Stomach (tissue), 4 donors: Measurements from ENCODE around the gene PTK6.

ENCODE experiments used
- CTCF ChIP-seq, 7 experiments: fragments of 450-650 bp in 4 of 7; fragments of 200-600 bp in 3 of 7; sonication (generic) in 3 of 7; IDR thresholded peaks; one replicate each; pipeline ENCODE4 v1.5.1; 2016 to 2019; ENCODE audit warnings: antibody characterized with exemption in 7 of 7, control low read depth in 2 of 7, mild to moderate bottlenecking in 1 of 7
- EP300 ChIP-seq: sonication (generic); formaldehyde crosslinking; IDR thresholded peaks from one replicate; pipeline ENCODE4 v1.6.1; 2017; ENCODE audit warnings: antibody characterized with exemption
- POLR2A ChIP-seq, 4 donors: fragments of 450-650 bp; IDR thresholded peaks; one replicate each; pipeline ENCODE4 v1.6.1; 2016; ENCODE audit warnings: antibody characterized with exemption in 4 of 4, control low read depth in 2 of 4, mild to moderate bottlenecking in 1 of 4, moderate library complexity in 1 of 4

GRCh38 chr20:63562461-63563224 is 25.5 kb upstream of the PTK6 start:
- TF ChIP-seq CTCF (IDR thresholded peaks at IDR 0.05) (no peak), POLR2A (IDR thresholded peaks at IDR 0.05) (no peak), EP300 (no peak)
